H1 (cell line): ENCODE measurements around the gene TLE3. TPM values are rescaled to one million over a fixed set of nuclear protein-coding genes. Genes with fewer than 3 reads are reported as not detected.

Experiments used
- CBX8 ChIP-seq: fragments of 300-800, 300-1000 bp; sonication (generic); IDR thresholded peaks from 2 replicates; pipeline ENCODE4 v1.7.1; 2016; ENCODE audit warnings: low read depth, low read length, borderline replicate concordance
- CHD7 ChIP-seq: fragments of 300-600 bp; sonication (generic); IDR thresholded peaks from 2 replicates; pipeline ENCODE4 v1.7.1; 2012; ENCODE audit warnings: low read length, moderate library complexity, mild to moderate bottlenecking, inconsistent platforms; ENCODE audit not compliant: insufficient replicate concordance
- KDM1A ChIP-seq: fragments of 200-600, 300-600 bp; sonication (generic); IDR thresholded peaks from 2 replicates; pipeline ENCODE4 v1.7.1; 2016; ENCODE audit warnings: mild to moderate bottlenecking, low read length, borderline replicate concordance
- RBBP5 ChIP-seq: IDR thresholded peaks from 2 replicates; pipeline ENCODE4 v1.7.1; 2012; ENCODE audit warnings: low read depth, mild to moderate bottlenecking, inconsistent platforms, low read length, moderate library complexity, borderline replicate concordance
- SIN3A ChIP-seq, 2 experiments: IDR thresholded peaks in 1 of 2; conservative IDR thresholded peaks in 1 of 2; 2 replicates each; pipeline ENCODE4 v1.6.1; 2011 to 2012; ENCODE audit warnings: low read length in 2 of 2, improper control_type of control experiment in 1 of 2, low read depth in 1 of 2, mild to moderate bottlenecking in 1 of 2
- SP1 ChIP-seq: IDR thresholded peaks from 2 replicates; pipeline ENCODE4 v1.6.1; 2011; ENCODE audit warnings: low read depth, low read length
- SUZ12 ChIP-seq: fragments of 200-600 bp; sonication (generic); IDR thresholded peaks from 2 replicates; pipeline ENCODE4 v1.6.1; 2012; ENCODE audit warnings: mild to moderate bottlenecking, inconsistent platforms, low read length, moderate library complexity, mixed read lengths
- polyA plus RNA-seq, 7 experiments: library from polyadenylated mRNA; depleted of rRNA in 3 of 7; stranded (reverse) in 5 of 7; unstranded in 2 of 7; fragments of >200 nt in 5 of 7; fragments of 200-250 nt in 2 of 7; gene quantifications; 1 replicate in 5 of 7; 2 replicates in 1 of 7; 4 replicates in 1 of 7; pipeline versions ENCODE4 v1.2.1 to v1.2.3, GENCODE V29; 2011 to 2013; ENCODE audit warnings: missing spikeins in 2 of 7, mixed read lengths in 2 of 7
- total RNA-seq: library from RNA; stranded (reverse); fragmentation: NEBNext Ultra II Directional; extraction: Animal tissue kit (Norgen Biotek cat#: 25700); gene quantifications from 2 replicates; pipeline ENCODE4 v1.2.1, GENCODE V29; 2021

The TLE3 gene
- total and polyA plus RNA-seq, 2 of the 8 experiments (the other 6 are each of a cell fraction or from before 2014, with no cell fraction given): 25.1 to 61.2 TPM

GRCh38 chr15:70049701-70050301 lies 47.9 kb downstream of the TLE3 start (continued):
- no peak for TF ChIP-seq CBX8
- TF ChIP-seq RBBP5: no peak
- TF ChIP-seq SIN3A (conservative IDR thresholded peaks at IDR 0.05 in 1 of 2, IDR thresholded peaks at IDR 0.05 in 1 of 2; ENCODE audit: low read depth in 1 of 2, low read length in 2 of 2): no peak
- TF ChIP-seq SP1: no peak
- TF ChIP-seq KDM1A: no peak
- TF ChIP-seq SUZ12: no peak
- TF ChIP-seq CHD7: no peak
- TF ChIP-seq, all 59 proteins: peak for 0
